Calu3 (cell line): Measurements from ENCODE around the gene LENEP. TPM values are rescaled to one million over a fixed set of nuclear protein-coding genes. Genes with fewer than 3 reads are reported as not detected.

ENCODE experiments used
- BruUV-seq: library from RNA; stranded (reverse); fragments of 400-500 nt; replicated peaks from 2 replicates; lab custom pipeline; 2021; lab: Mats Ljungman, UMichigan
- CTCF ChIA-PET: fragments of 300-600 bp; sonication (Branson Sonifier 250); formaldehyde crosslinking; loops from one replicate; lab custom pipeline; 2022; ENCODE audit warnings: antibody characterized with exemption; lab: Charles Lee
- DNase-seq: peaks from one replicate; pipeline ENCODE4 v3.0.0; 2022
- H3K27ac Mint-ChIP-seq: one replicate; pipeline ENCODE4 v1.8.0; 2022; ENCODE audit warnings: mixed read lengths; ENCODE audit not compliant: unreplicated experiment
- H3K27me3 Mint-ChIP-seq: one replicate; pipeline ENCODE4 v1.8.0; 2022; ENCODE audit warnings: mixed read lengths; ENCODE audit not compliant: unreplicated experiment
- H3K36me3 Mint-ChIP-seq: one replicate; pipeline ENCODE4 v1.8.0; 2022; ENCODE audit warnings: mild to moderate bottlenecking, moderate library complexity, mixed read lengths; ENCODE audit not compliant: insufficient read depth, unreplicated experiment
- H3K4me1 Mint-ChIP-seq: one replicate; pipeline ENCODE4 v1.8.0; 2022; ENCODE audit warnings: mild to moderate bottlenecking, low read depth, mixed read lengths; ENCODE audit not compliant: unreplicated experiment
- H3K4me3 Mint-ChIP-seq: one replicate; pipeline ENCODE4 v1.8.0; 2022; ENCODE audit warnings: mild to moderate bottlenecking, low read depth, moderate library complexity, mixed read lengths; ENCODE audit not compliant: unreplicated experiment
- H3K9me3 Mint-ChIP-seq: one replicate; pipeline ENCODE4 v1.8.0; 2022; ENCODE audit warnings: low read depth, mixed read lengths; ENCODE audit not compliant: unreplicated experiment
- intact Hi-C: fragments of 100-400 bp; cut with micrococcal nuclease; formaldehyde crosslinking; loops from one replicate; pipeline ENCODE4 v1.10.0; 2022; ENCODE audit not compliant: unreplicated experiment
- total RNA-seq: library from RNA; stranded (reverse); gene quantifications from 2 replicates; pipeline ENCODE4 v1.2.3, GENCODE V29; 2022
- TF ChIP-seq, protein P1 (sequence below): fragments of 200-600 bp; IDR thresholded peaks from one replicate; pipeline ENCODE4 v1.8.0; 2022; ENCODE audit warnings: antibody characterized with exemption; ENCODE audit not compliant: unreplicated experiment

The LENEP gene
- total RNA-seq, 1 experiment from 2014 or later, result 1.1 TPM

DNA sequence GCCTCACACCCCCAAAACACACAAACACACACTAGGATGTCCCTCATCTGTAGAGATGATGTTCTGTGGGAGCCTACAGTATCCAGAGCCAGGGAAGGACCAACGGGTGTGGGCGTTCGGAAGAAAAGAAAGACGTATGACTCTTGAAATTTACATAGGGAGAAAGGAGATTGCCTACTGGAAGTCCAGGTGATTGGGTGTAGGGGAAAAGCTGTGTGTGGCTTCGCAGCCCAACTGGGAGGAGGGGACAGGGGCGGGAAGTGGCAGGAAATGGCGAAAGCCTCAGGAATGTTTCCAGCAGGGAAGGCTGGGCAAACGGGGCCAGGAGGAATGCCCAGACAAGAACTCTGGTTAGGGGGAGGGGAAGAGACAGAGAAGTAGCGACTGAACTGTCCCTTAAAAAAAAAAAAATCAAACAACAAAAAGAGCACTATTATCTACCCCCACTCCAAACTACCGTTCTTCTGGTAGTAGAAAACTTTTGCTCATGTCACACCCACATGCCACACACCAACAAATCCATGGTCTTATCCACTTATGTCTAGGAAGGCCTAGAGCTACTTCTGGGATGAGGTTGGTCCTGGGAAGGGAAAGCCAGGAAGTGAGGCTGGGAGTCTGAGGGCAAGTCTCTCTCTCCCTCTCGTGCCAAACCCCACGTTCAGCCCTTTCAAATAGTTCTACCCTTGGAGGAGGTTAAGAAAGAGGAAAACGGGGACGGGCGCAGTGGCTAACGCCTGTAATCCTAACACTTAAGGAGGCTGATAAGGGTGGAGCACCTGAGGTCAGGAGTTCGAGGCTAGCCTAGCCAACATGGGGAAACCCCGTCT, 20.7 kb upstream of the LENEP start:
- no peak overlapping the region for H3K4me3 Mint-ChIP-seq
- TSS peak; percentile 66 for BruUV-seq
- peaks cover 36% of the 10 kb centered on the region for H3K4me1 Mint-ChIP-seq

GRCh38 chr1:154973344-154974101, 19.9 kb upstream of the LENEP start:
- TF ChIP-seq, protein P1, sequence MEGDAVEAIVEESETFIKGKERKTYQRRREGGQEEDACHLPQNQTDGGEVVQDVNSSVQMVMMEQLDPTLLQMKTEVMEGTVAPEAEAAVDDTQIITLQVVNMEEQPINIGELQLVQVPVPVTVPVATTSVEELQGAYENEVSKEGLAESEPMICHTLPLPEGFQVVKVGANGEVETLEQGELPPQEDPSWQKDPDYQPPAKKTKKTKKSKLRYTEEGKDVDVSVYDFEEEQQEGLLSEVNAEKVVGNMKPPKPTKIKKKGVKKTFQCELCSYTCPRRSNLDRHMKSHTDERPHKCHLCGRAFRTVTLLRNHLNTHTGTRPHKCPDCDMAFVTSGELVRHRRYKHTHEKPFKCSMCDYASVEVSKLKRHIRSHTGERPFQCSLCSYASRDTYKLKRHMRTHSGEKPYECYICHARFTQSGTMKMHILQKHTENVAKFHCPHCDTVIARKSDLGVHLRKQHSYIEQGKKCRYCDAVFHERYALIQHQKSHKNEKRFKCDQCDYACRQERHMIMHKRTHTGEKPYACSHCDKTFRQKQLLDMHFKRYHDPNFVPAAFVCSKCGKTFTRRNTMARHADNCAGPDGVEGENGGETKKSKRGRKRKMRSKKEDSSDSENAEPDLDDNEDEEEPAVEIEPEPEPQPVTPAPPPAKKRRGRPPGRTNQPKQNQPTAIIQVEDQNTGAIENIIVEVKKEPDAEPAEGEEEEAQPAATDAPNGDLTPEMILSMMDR, result no peak
- peaks cover 11% of the 10 kb centered on the region for H3K36me3 Mint-ChIP-seq
- H3K27me3 Mint-ChIP-seq, result no peaks in the 10 kb centered on the region
- no TSS peak for BruUV-seq
- peaks cover 36% of the 10 kb centered on the region for H3K4me1 Mint-ChIP-seq
- H3K4me3 Mint-ChIP-seq, result no peak overlapping the region
- DNase-seq, result peak; percentile 99
- CTCF ChIA-PET, result interaction anchor here (0.6 to 1.1 kb wide), 17 partner anchors 10 to 194 kb away, joined by 3 to 14 read pairs (median 4); partner anchors contain the start of genes FLAD1, PBXIP1 and ZBTB7B
- H3K9me3 Mint-ChIP-seq, result no peaks in the 10 kb centered on the region
- no peak overlapping the region for H3K27ac Mint-ChIP-seq
- intact Hi-C loops, result loop anchor here (1.0 to 5.0 kb wide), 2 partner anchors 28 to 89 kb away; partner anchors contain the start of gene EFNA4

More for the DNA sequence above, 20.7 kb upstream of the LENEP start:
- TF ChIP-seq, protein P1, result no peak
- H3K27ac Mint-ChIP-seq, result no peak overlapping the region
- CTCF ChIA-PET, result interaction anchor here (0.5 to 1.8 kb wide), 11 partner anchors 11 to 89 kb away, joined by 3 to 12 read pairs (median 5); partner anchors contain the start of genes FLAD1 and PYGO2
- DNase-seq, result peak; percentile 85
- intact Hi-C loops, result loop anchor here (5.0 kb wide), 1 partner anchor 90 kb away; the partner anchor contains the start of gene EFNA4
- H3K36me3 Mint-ChIP-seq, result peaks cover 16% of the 10 kb centered on the region
- H3K9me3 Mint-ChIP-seq, result no peaks in the 10 kb centered on the region
- H3K27me3 Mint-ChIP-seq, result no peaks in the 10 kb centered on the region

DNA sequence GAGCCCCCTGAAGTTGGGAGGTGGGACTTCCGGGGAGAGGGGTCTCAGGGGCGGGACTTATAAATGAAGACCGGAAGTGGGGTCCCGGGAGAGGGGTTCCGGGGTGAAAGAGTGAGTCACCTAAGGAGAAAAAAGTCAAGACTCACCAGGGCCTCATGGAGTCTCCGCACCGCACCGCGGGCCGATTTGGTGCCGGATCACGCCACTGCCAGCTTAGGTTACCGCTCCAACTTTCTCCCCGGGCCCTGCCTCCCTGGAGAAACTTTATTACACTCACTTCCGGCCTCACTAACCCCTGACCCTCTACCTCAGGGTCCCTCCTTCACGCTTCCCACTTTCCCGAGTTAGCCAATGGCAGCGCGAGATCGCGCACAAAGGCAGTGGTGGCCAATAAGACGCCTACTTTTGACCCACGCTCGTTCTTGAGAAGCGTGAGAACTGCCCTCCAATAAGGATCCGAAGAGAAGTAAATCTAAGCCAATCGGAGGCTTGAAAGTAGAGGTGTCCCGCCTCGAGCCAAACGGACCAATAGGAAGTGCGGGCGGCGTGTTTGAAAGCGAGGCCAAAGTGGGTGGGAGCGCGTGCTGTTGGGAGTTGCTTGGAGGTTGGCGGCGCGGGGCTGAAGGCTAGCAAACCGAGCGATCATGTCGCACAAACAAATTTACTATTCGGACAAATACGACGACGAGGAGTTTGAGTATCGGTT, 19.1 kb upstream of the LENEP start, which contains the start of gene CKS1B:
Gene CKS1B (plus strand): TSS at position 580 of the 706 bp plus-strand sequence. CDS start 65 bp downstream, at position 645.
- TF ChIP-seq, protein P1, result no peak
- no TSS peak for BruUV-seq
- Mint-ChIP-seq H3K27ac (no peak within 1 kb of the TSS), H3K4me1 (peaks cover 33% of the 10 kb centered on the region), H3K4me3 (no peak within 1 kb of the TSS), H3K36me3 (peaks cover 12% of the 10 kb centered on the region), H3K27me3 (no peaks in the 10 kb centered on the region), H3K9me3 (no peaks in the 10 kb centered on the region)
- CTCF ChIA-PET, result interaction anchor here (0.6 to 1.1 kb wide), 18 partner anchors 9 to 193 kb away, joined by 3 to 14 read pairs (median 4); partner anchors contain the start of genes FLAD1, PBXIP1 and ZBTB7B
- DNase-seq, result peak; percentile 96
- intact Hi-C loops, result loop anchor here (1.0 to 5.0 kb wide), 2 partner anchors 27 to 88 kb away; partner anchors contain the start of gene EFNA4
